PC-9 (cell line): ENCODE measurements around the gene SLC12A1. TPM values are rescaled to one million over a fixed set of nuclear protein-coding genes. Genes with fewer than 3 reads are reported as not detected.

Experiments used
- BruUV-seq: library from RNA; stranded (reverse); fragments of 400-500 nt; replicated peaks from 2 replicates; lab custom pipeline; 2021; lab: Mats Ljungman, UMichigan
- CTCF ChIA-PET: fragments of 300-600 bp; sonication (Branson Sonifier 250); formaldehyde crosslinking; loops from one replicate; lab custom pipeline; 2022; ENCODE audit warnings: antibody characterized with exemption; lab: Charles Lee
- POLR2A ChIA-PET: fragments of 300-600 bp; sonication (Branson Sonifier 250); formaldehyde crosslinking; loops from one replicate; lab custom pipeline; 2022; ENCODE audit warnings: antibody characterized with exemption; ENCODE audit not compliant: unreplicated experiment; lab: Charles Lee
- DNase-seq, 2 experiments: peaks; one replicate each; pipeline versions ENCODE4 v3.0.0 to v3.0.0-alpha.2; 2015 to 2022; ENCODE audit warnings: mixed read lengths in 1 of 2
- H2AFZ ChIP-seq: fragments of 200-600 bp; sonication (generic); 2 replicates; pipeline ENCODE4 v1.8.1; 2017; ENCODE audit warnings: antibody characterized with exemption
- H3F3A ChIP-seq: fragments of 200-600 bp; sonication (generic); 2 replicates; pipeline ENCODE4 v1.8.1; 2017; ENCODE audit warnings: antibody characterized with exemption, mild to moderate bottlenecking, low read depth; ENCODE audit not compliant: insufficient read depth
- H3K27ac ChIP-seq: fragments of 200-600 bp; sonication (generic); 2 replicates; pipeline ENCODE4 v1.6.1; 2016; ENCODE audit warnings: mixed run types
- H3K27me3 ChIP-seq: fragments of 200-600 bp; sonication (generic); 2 replicates; pipeline ENCODE4 v1.6.1; 2016; ENCODE audit warnings: low read depth, mixed run types; ENCODE audit not compliant: insufficient read depth
- H3K36me3 ChIP-seq: fragments of 200-600 bp; sonication (generic); 2 replicates; pipeline ENCODE4 v1.6.1; 2016; ENCODE audit warnings: low read depth, mixed run types
- H3K4me1 ChIP-seq: fragments of 200-600 bp; sonication (generic); replicated peaks from 2 replicates; pipeline ENCODE4 v1.6.1; 2016; ENCODE audit warnings: mixed run types; ENCODE audit not compliant: insufficient read depth
- H3K4me2 ChIP-seq: fragments of 200-600 bp; sonication (generic); 2 replicates; pipeline ENCODE4 v1.6.1; 2017; ENCODE audit warnings: mixed run types
- H3K4me3 ChIP-seq: fragments of 200-600 bp; sonication (generic); 2 replicates; pipeline ENCODE4 v1.6.1; 2016; ENCODE audit warnings: mixed run types
- H3K79me2 ChIP-seq: fragments of 200-600 bp; sonication (generic); 2 replicates; pipeline ENCODE4 v1.6.1; 2017; ENCODE audit warnings: low read depth, mixed run types
- H3K9me2 ChIP-seq: fragments of 200-600 bp; sonication (generic); 2 replicates; pipeline ENCODE4 v1.8.1; 2017; ENCODE audit warnings: mild to moderate bottlenecking; ENCODE audit not compliant: insufficient read depth
- H3K9me3 ChIP-seq: fragments of 200-600 bp; sonication (generic); 2 replicates; pipeline ENCODE4 v1.8.1; 2016; ENCODE audit warnings: low read depth; ENCODE audit not compliant: insufficient read depth
- H4K20me1 ChIP-seq: fragments of 200-600 bp; sonication (generic); 2 replicates; pipeline ENCODE4 v1.8.1; 2017; ENCODE audit not compliant: insufficient read depth
- CTCF ChIP-seq: fragments of 200-600 bp; sonication (generic); conservative IDR thresholded peaks from 2 replicates; pipeline ENCODE4 v1.6.1; 2017; ENCODE audit warnings: mixed run types, antibody characterized with exemption, mild to moderate bottlenecking, moderate library complexity
- EZH2 ChIP-seq: fragments of 200-600 bp; sonication (generic); IDR thresholded peaks from 2 replicates; pipeline ENCODE4 v1.8.0; 2017; ENCODE audit warnings: antibody characterized with exemption, low read depth
- intact Hi-C: fragments of 100-400 bp; cut with micrococcal nuclease; formaldehyde crosslinking; loops from one replicate; pipeline ENCODE4 v1.10.0; 2022; ENCODE audit not compliant: unreplicated experiment
- total RNA-seq: library from RNA; stranded (reverse); gene quantifications from 2 replicates; pipeline ENCODE4 v1.2.3, GENCODE V29; 2021

SLC12A1 gene
- total RNA-seq, 1 experiment from 2014 or later, result not detected

- CTCF ChIA-PET, result no interaction called here
- H3K4me1 ChIP-seq, result no peaks in the 10 kb centered on the region
- H3K4me3 ChIP-seq, result no peak overlapping the region
- intact Hi-C loops, result no loop called here
- no TSS peak for BruUV-seq
- no peak overlapping the region for H3K27ac ChIP-seq
- POLR2A ChIA-PET, result no interaction called here
- no peak overlapping the region for H2AFZ ChIP-seq
- H3K36me3 ChIP-seq, result no peaks in the 10 kb centered on the region
- H4K20me1 ChIP-seq, result no peaks in the 10 kb centered on the region
- no peaks in the 10 kb centered on the region for H3K9me2 ChIP-seq
- no peak for DNase-seq
- no peaks in the 10 kb centered on the region for H3K9me3 ChIP-seq
- H3K4me2 ChIP-seq, result no peak overlapping the region
- no peaks in the 10 kb centered on the region for H3K79me2 ChIP-seq
- H3K27me3 ChIP-seq, result no peaks in the 10 kb centered on the region
- TF ChIP-seq CTCF, result no peak
- TF ChIP-seq EZH2, result no peak
- H3F3A ChIP-seq, result no peaks in the 10 kb centered on the region
Observed at GRCh38 chr15:48306639-48307038, 100.5 kb downstream of the SLC12A1 start.

- no peak overlapping the region for H2AFZ ChIP-seq
- no peaks in the 10 kb centered on the region for H3K9me2 ChIP-seq
- H3K9me3 ChIP-seq, result no peaks in the 10 kb centered on the region
- CTCF ChIA-PET, result no interaction called here
- H3K36me3 ChIP-seq, result no peaks in the 10 kb centered on the region
- H3K4me3 ChIP-seq, result no peak overlapping the region
- H4K20me1 ChIP-seq, result no peaks in the 10 kb centered on the region
- intact Hi-C loops, result no loop called here
- H3K27ac ChIP-seq, result no peak overlapping the region
- no peaks in the 10 kb centered on the region for H3K27me3 ChIP-seq
- DNase-seq, result no peak
- no TSS peak for BruUV-seq
- POLR2A ChIA-PET, result interaction anchor here (0.6 kb wide), 1 partner anchor 227 kb away, joined by 3 read pairs; no protein-coding TSS in a partner anchor
- H3K79me2 ChIP-seq, result no peaks in the 10 kb centered on the region
- no peaks in the 10 kb centered on the region for H3K4me1 ChIP-seq
- no peaks in the 10 kb centered on the region for H3F3A ChIP-seq
- TF ChIP-seq CTCF (no peak), EZH2 (no peak)
- H3K4me2 ChIP-seq, result no peak overlapping the region
Observed at GRCh38 chr15:48307586-48307985, 101.5 kb downstream of the SLC12A1 start.

- no peak overlapping the region for H2AFZ ChIP-seq
- TF ChIP-seq CTCF (no peak), EZH2 (no peak)
- intact Hi-C loops, result no loop called here
- no peaks in the 10 kb centered on the region for H3F3A ChIP-seq
- H4K20me1 ChIP-seq, result no peaks in the 10 kb centered on the region
- DNase-seq, result no peak
- BruUV-seq, result no TSS peak
- no peaks in the 10 kb centered on the region for H3K9me2 ChIP-seq
- no peak overlapping the region for H3K4me2 ChIP-seq
- no peaks in the 10 kb centered on the region for H3K9me3 ChIP-seq
- no peaks in the 10 kb centered on the region for H3K36me3 ChIP-seq
- POLR2A ChIA-PET, result no interaction called here
- CTCF ChIA-PET, result no interaction called here
- no peaks in the 10 kb centered on the region for H3K79me2 ChIP-seq
- H3K27ac ChIP-seq, result no peak overlapping the region
- H3K4me1 ChIP-seq, result no peaks in the 10 kb centered on the region
- no peak overlapping the region for H3K4me3 ChIP-seq
- no peaks in the 10 kb centered on the region for H3K27me3 ChIP-seq
Observed at GRCh38 chr15:48309740-48310139, 103.6 kb downstream of the SLC12A1 start.
